GM12892 (cell line): Measurements from ENCODE around the gene FAM240A.

Source experiments
- DNase-seq: peaks from one replicate; pipeline ENCODE4 v3.0.0; 2011; ENCODE audit not compliant: insufficient read length
- FAIRE-seq: peaks from 2 replicates; lab custom pipeline; 2011; peaks lifted over from hg19 to GRCh38; lab: Jason Lieb, UNC
- POLR2A ChIP-seq: IDR thresholded peaks from 2 replicates; pipeline ENCODE4 v1.6.1; 2011; ENCODE audit warnings: low read depth, low read length, control low read depth
- POLR2AphosphoS5 ChIP-seq: IDR thresholded peaks from 2 replicates; pipeline ENCODE4 v1.6.1; 2011; ENCODE audit warnings: low read depth, low read length, control low read depth
- TAF1 ChIP-seq: IDR thresholded peaks from 2 replicates; pipeline ENCODE4 v1.6.1; 2011; ENCODE audit warnings: low read depth, mild to moderate bottlenecking, control low read depth, low read length, borderline replicate concordance

The FAM240A gene

DNA sequence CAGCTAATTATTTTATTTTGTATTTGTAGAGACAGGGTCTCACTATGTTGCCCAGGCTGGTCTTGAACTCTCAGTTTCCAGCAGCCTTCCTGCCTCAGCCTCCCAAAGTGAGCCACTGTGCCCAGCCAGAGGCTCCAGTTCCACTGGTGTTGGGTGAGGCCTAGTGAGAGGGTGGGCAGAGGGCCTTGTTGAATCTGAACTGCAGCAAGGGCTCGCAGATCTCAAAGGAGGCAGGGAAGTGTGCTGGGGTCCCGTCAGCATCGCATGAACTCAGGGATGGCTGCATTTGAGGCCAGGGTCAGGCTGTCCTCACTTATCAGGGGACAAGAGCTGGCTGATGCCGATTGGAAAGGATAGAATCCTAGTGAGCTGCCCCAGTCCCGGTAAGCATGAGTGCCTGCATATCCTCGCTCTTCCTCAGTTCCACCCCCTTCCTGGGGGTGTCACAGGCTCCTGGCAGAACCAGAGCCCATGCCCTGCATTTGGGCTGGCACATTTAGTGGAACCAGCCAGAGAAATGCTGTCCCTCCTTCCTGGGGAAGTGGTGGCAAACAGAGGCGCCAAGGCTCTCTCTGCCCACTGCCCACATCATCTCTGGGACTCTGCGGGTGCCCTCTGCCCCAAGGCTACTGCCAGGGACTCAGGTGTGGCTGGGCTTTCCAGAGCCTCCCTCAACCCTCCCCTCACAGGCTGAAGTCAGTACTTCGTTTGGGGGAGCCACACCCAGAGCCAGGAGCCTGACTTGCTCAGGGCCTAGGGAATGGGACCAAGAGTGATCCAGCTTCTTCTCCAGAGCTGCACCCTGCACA is 57.1 kb downstream of the FAM240A start:
- FAIRE-seq (no peak), DNase-seq (peak; percentile 11)
- TF ChIP-seq TAF1 (no peak), POLR2A (no peak), POLR2AphosphoS5 (no peak)

DNA sequence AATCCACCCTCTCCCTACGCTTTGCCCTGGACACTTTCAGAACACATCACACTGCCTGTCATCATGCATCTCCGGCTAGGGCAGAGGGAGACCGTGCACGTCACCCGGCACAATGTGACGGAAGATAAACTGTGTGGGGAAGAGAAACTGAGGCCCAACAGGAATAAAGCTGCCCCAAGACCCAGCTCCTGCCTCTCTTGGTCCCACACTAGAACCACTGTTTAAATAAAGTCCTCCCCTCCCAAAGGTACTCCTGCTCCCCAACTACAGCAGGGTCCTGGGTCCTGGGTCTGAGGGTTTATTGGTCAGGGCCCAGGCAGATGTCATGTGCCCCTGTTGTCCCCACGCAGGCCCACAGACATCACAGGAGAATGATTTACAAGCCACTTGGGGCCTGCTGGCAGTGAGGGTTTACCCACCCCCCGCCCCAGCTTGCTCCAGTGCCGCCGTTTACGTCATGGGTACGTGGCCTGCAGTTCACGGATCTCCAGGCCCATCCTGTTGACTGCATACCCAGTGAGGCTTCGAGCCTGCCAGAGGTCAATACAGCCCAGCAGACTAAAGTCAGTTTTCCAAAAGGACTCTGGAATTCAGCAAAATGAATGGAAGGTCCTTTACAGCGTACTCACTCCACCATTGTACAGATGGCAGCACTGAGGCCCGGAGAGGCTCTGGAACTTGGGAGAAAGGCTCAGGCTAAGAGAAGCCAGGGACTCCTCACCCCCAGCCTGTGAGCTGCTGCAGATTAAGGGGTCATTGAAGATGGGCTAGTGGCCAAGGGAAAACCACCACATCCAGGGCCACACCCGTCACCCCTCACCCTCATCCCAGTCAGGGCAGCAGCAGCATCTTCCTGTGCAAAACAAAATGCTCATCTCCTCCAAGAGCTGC is 57.9 kb downstream of the FAM240A start:
- FAIRE-seq (no peak), DNase-seq (peak; percentile 5)
- TF ChIP-seq POLR2A: no peak
- TF ChIP-seq POLR2AphosphoS5: no peak
- no peak for TF ChIP-seq TAF1

DNA sequence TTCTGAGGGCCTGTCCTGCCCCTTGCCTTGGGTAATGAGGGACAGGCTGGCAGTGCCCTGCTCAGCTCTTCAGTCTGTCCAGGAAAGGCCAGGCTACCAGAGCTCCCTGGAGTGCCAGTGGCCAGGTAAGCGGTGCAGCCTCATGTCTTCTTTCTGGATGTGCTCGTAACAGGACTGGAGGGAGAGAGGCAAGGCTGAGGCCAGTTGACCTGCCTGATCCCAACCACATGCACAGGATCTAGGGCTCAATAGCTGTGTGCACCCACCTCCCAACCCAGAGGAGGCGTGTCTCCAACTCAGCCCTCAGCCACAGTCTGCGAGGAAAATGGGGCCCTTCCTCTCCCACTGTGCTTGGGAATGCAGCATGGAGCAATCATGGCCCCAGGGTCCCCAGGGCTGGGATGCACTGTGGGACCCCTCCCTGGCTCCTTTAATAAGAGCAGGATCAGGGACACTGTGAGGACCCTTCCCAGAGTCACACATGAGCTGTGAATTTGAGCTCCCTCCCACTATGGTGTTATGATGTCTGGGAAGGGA is 58.6 kb downstream of the FAM240A start:
- DNase-seq (peak; percentile 6), FAIRE-seq (no peak)
- TF ChIP-seq POLR2A: no peak
- TF ChIP-seq TAF1: no peak
- TF ChIP-seq POLR2AphosphoS5: no peak

DNA sequence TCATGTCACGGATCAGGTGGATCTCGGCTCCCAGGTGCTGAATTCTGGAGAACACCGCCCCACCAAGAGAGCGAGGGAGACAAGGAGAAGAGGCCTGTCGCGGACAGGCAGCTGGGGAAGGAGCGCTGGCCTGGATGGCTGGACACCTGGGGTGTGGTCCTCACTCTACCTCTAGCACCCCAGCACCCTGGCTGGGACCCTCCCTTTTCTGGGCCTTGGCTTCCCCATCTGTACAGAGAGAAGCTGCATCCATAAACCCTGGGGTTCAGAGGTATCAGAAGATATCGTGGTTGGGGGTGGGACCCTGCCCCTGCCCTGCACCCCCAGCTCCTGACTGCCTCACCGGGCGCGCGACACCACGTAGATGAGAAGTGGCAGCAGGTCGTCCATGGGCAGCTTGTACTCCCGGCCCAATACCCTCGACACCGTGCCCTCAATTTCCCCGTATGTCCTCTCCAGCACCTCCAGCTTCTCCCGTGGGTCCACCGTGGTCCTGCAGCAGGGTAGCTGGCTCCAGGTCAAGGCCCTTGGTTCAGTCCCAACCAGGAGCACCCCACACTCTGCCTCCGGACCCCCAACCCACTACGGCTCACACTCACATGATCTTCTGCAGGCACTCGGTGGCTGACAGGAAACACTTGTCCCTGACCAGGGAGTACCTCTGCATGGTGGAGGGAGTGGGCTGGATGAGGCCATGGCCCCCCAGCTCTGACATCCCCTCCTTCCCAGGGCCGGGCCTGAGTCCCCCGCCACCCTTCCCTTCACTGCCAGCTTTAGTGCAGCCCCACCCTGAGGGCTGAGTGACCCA is 59.4 kb downstream of the FAM240A start:
- TF ChIP-seq POLR2A: no peak
- no peak for TF ChIP-seq POLR2AphosphoS5
- no peak for TF ChIP-seq TAF1
- FAIRE-seq (no peak), DNase-seq (peak; percentile 2)

DNA sequence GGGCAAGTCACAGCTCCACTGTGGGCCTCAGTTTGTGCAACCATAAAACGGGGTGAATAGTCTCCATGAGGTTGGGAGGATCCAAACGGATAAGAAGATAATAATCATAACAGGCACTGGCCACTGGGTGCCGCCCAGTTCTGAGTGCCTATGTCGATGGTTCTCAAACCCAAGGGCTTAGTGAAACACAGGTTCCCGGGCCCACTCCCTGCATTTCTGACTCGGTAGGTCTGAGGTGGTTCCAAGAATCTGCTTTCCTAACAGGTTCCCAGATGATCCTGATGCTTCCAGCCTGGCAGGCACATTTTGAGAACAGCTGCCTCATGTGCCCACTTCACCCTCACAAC is 60.0 kb downstream of the FAM240A start:
- FAIRE-seq (no peak), DNase-seq (no peak)
- no peak for TF ChIP-seq POLR2AphosphoS5
- TF ChIP-seq TAF1: no peak
- TF ChIP-seq POLR2A: no peak

DNA sequence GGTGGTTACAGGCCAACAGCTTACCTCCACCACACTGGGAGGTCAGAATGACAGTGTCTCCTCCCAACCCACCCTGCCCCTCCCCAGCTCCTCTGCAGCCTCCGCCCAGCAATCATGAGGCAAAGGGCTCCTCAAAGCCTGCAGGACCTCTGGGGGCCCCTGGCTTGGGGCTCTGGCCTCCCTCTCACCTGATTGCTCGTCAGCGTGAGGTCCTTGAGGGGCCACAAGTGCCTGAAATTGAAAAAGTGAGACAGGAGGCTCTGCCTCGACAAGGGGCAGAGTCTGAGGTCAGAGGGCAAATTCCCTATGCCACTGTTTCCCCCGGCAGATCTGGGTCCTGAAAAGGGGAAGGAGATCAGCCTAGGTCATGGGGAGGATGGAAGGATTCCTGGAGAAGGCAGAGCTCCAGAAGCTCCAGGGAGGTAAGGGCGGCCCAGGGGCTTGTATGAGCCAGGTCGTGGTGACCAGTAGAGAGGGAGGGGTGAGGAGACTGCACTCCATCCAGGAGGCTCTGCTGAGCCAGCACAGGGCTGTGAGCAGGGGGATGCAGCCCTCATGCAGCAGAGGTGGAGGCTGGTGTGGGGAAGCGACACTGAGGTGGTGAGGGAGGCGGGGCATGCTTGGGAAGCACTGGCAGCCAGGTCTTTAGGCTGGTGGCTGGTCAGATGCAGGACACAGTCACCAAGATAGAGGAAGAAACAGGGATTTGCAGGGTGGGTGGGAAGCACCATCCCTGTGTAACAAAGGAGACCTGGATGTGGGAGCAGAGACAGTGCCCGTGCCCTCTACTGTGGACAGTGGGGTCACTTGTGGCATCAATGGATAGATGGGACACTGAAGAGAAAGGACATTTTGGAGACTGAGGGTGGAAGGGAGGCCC is 61.1 kb downstream of the FAM240A start:
- DNase-seq (no peak), FAIRE-seq (no peak)
- no peak for TF ChIP-seq POLR2AphosphoS5
- no peak for TF ChIP-seq TAF1
- no peak for TF ChIP-seq POLR2A

DNA sequence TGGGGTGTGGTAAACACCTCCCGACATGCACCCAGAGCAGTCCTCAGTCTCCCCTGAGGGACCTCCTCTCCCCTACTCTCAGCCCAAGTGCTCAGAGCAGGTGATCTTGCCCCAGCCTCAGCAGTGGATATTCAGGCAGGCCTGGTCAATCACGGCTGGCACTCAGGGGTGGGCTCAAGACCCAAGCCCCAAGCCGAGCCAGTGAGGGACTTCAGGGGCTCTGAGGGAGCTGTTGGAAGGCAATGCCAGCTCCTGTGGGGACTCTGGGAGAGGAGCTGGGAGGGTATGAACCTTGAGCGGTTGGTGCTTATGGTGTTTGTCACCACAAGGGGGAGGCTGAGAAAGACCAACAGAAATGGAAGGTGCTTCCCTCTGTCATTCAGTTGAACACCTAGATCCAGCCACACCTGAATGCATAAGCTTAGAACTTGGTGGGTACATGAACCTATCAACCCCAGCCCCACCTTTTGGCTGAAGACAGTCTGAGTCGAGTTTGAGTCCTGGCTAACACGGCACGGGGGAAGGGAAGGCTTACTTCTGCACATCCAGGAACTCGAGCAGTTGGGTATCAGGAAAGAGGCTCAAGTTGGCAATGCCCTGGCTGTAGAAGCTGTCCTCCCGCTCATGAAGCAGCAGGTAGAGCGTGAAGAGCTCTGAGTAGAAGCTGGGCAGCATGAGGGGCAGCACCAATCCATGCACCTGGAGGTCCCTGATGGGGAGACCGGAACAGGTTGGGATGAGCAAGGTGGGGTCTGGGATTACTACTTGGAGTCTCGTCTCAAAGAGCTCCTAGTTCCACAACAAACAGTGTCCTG is 61.9 kb downstream of the FAM240A start:
- TF ChIP-seq POLR2A: no peak
- no peak for TF ChIP-seq TAF1
- TF ChIP-seq POLR2AphosphoS5: no peak
- DNase-seq (no peak), FAIRE-seq (no peak)

DNA sequence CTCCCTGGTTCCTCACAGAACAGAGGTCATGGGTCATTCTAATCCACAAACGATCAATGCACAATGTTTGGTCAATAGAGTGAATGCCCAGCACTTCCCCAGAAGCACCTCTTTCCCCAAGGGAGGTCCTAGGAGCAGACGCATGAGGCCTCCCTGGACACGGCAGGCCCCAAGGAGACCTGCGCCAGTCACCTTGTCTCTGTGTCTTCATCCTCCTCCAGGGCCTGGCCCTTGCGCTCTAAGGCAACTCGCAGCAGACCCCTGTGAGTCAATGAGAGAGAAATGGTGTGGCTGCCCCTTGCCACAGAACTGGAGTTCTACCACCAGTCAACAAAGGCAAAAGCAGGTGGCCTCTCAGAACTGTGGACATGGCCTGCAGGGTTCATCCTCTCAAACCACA is 63.1 kb downstream of the FAM240A start:
- TF ChIP-seq POLR2A (no peak), TAF1 (no peak), POLR2AphosphoS5 (no peak)
- DNase-seq (no peak), FAIRE-seq (no peak)
